Esophagus mucosa (tissue), 1 donor: Measurements from ENCODE around the gene ABCE1. TPM values are rescaled to one million over a fixed set of nuclear protein-coding genes. Genes with fewer than 3 reads are reported as not detected.

Experiments used
- ATAC-seq: fragments of 200-7000 bp; cut with Tn5 transposase; one replicate; pipeline ENCODE4 v1.9.1; 2020
- total RNA-seq: library from RNA; stranded (reverse); gene quantifications from one replicate; pipeline ENCODE4 v1.2.4, GENCODE V29; 2023
- donor health status: DM: yes; HTN: yes; CAD: no.

ABCE1 gene
- total RNA-seq, 1 donor from 2014 or later = 49.3 TPM

DNA sequence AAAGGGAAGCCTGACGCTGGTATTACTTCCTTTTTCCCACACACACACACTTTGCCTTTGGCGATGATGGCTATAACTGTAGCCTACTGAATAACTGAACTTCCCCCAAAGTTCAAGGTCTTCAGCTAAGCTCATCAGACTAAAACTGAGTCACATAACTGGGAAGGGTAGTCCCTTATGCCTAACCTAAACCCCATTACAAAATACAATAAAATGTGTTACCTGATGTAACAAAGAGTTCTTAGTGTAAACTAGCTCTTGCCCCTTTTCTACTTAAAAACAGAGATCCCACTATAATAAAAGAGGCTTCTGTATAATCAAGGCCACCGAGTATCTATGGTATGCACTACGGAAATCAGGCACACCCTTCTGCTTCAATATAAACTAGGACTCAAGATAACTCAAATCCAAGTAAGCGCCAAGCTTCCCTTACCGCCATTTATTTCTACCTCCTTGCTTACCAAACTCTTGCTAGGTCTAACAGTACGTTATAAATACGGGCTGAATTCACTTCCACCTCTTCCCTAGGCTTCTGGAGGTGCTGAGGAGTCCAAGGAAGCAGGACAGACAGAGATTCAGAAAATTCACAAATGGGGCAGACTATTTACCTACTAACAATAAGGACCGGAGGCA is 79.9 kb downstream of the ABCE1 start:
- ATAC-seq = no peak

DNA sequence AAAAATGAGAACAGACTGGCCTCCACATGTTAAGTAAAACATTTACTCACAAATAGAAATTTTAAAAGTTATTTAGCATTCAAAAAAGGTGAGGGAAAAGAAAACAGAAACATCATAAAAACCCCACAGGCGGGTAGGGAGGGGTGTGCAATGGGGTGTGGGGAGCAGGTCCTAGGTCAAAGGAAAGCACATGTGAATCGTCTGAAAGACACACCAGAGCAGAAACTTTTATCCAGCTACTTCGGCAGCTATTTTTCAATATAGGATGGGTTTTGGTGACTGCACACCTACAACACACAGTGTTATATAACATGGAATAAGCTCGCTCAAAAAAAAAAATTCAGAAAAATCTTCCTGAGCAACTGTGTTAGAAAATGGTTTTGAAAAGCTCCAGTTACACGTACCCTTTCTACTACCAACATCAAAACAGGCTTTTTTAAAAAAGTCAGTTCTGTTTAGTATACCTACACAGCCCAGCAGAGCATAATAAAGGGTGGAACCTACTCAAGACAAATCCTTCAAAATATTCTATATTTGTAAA is 80.7 kb downstream of the ABCE1 start:
- ATAC-seq = no peak

Other genes starting within 250 kb of the ABCE1 start
- gene ANAPC10, start 115 bp upstream of the ABCE1 start, total RNA-seq = 13.5 TPM
- 25.1 TPM for gene OTUD4, start 82.3 kb downstream of the ABCE1 start, total RNA-seq